ENCODE results near the gene STK32B.

STK32B gene

GRCh38 chr4:5488413-5488812, 437.1 kb downstream of the STK32B start:
- DNase-seq = no peak

- no peak for DNase-seq
Observed at GRCh38 chr4:5489260-5489659, 438.0 kb downstream of the STK32B start.

- no peak for DNase-seq
Observed at GRCh38 chr4:5497489-5497888, 446.2 kb downstream of the STK32B start.

GRCh38 chr4:5500165-5500564, 448.9 kb downstream of the STK32B start:
- no peak for DNase-seq

- DNase-seq = no peak
Observed at GRCh38 chr4:5503336-5503936, 452.2 kb downstream of the STK32B start.

- DNase-seq = no peak
Observed at GRCh38 chr4:5504486-5504885, 453.2 kb downstream of the STK32B start.

GRCh38 chr4:5510504-5510903, 459.2 kb downstream of the STK32B start:
- DNase-seq = no peak

- DNase-seq = no peak
Observed at GRCh38 chr4:5511791-5512190, 460.5 kb downstream of the STK32B start.

GRCh38 chr4:5515646-5516045, 464.4 kb downstream of the STK32B start:
- DNase-seq = no peak

- DNase-seq = no peak
Observed at GRCh38 chr4:5517372-5517771, 466.1 kb downstream of the STK32B start.

GRCh38 chr4:5524446-5525299, 473.4 kb downstream of the STK32B start:
- DNase-seq = no peak

GRCh38 chr4:5526080-5526846, 475.0 kb downstream of the STK32B start:
- DNase-seq = no peak

- DNase-seq = no peak
Observed at GRCh38 chr4:5527211-5527610, 475.9 kb downstream of the STK32B start.

GRCh38 chr4:5528031-5528436, 476.8 kb downstream of the STK32B start:
- DNase-seq = no peak

- DNase-seq = no peak
Observed at GRCh38 chr4:5532100-5532499, 480.8 kb downstream of the STK32B start.

GRCh38 chr4:5539584-5539983, 488.3 kb downstream of the STK32B start:
- no peak for DNase-seq

- no peak for DNase-seq
Observed at GRCh38 chr4:5541169-5541568, 489.9 kb downstream of the STK32B start.

- DNase-seq = no peak
Observed at GRCh38 chr4:5543681-5544080, 492.4 kb downstream of the STK32B start.

- no peak for DNase-seq
Observed at GRCh38 chr4:5544762-5545161, 493.5 kb downstream of the STK32B start.

GRCh38 chr4:5545271-5545670, 494.0 kb downstream of the STK32B start:
- no peak for DNase-seq

- no peak for DNase-seq
Observed at GRCh38 chr4:5547651-5548249, 496.5 kb downstream of the STK32B start.
